ENCODE results near the gene CSRNP3. TPM values are rescaled to one million over a fixed set of nuclear protein-coding genes. Genes with fewer than 3 reads are reported as not detected.

The CSRNP3 gene, protein sequence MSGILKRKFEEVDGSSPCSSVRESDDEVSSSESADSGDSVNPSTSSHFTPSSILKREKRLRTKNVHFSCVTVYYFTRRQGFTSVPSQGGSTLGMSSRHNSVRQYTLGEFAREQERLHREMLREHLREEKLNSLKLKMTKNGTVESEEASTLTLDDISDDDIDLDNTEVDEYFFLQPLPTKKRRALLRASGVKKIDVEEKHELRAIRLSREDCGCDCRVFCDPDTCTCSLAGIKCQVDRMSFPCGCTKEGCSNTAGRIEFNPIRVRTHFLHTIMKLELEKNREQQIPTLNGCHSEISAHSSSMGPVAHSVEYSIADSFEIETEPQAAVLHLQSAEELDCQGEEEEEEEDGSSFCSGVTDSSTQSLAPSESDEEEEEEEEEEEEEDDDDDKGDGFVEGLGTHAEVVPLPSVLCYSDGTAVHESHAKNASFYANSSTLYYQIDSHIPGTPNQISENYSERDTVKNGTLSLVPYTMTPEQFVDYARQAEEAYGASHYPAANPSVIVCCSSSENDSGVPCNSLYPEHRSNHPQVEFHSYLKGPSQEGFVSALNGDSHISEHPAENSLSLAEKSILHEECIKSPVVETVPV
- 1.4 and 2.3 TPM in 2 replicates for total RNA-seq

DNA sequence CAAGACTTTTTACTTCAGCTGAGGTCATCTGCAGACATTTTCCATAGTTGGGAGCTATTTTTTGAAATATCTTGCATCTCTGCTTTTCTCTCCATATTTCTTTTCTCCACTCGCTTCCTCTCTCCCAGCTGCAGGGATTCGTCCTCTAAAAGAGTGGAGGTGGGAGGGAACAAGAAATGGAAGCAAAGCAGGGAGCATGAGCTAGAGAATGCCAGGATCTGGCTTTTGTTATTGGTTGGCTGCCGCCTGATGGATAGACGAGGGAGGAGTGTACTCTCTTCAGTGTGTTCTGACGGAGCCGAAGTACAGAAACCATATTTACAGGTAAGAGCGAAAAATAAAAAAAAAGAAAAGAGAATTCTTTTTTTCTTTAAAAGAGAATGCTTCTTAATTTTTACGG, at the start of gene CSRNP3:
Gene CSRNP3, plus strand, starts transcription at position 282 of the 400 bp plus-strand sequence. CDS start 125,368 bp downstream, outside the sequence.

Other genes with a start within 250 kb of the CSRNP3 start
- 1.8 and 2.7 TPM in 2 replicates for gene SCN2A, start 230.3 kb upstream of the CSRNP3 start, total RNA-seq

Measured in smooth muscle cell of the pulmonary artery (primary cell).